Ramos (cell line): ENCODE results near the gene PI4KA.

Experiments used
- in situ Hi-C: fragments of 300-500 bp; cut with MboI; formaldehyde crosslinking; loops from one replicate; pipeline ENCODE4 v1.14.3; 2022; ENCODE audit warnings: low sequenced_read_pairs; ENCODE audit not compliant: unreplicated experiment

PI4KA gene

GRCh38 chr22:20658433-20659222, 200.0 kb downstream of the PI4KA start:
- in situ Hi-C loops: no loop called here

- in situ Hi-C loops: no loop called here
Observed at GRCh38 chr22:20657963-20658362, 200.6 kb downstream of the PI4KA start.
